Caco-2 (cell line): Measurements from ENCODE around the gene CROT. TPM values are rescaled to one million over a fixed set of nuclear protein-coding genes. Genes with fewer than 3 reads are reported as not detected.

Source experiments
- BruUV-seq: library from RNA; stranded (reverse); fragments of 400-500 nt; replicated peaks from 2 replicates; lab custom pipeline; 2021; lab: Mats Ljungman, UMichigan
- CTCF ChIA-PET: fragments of 300-600 bp; sonication (Branson Sonifier 250); formaldehyde crosslinking; loops from one replicate; lab custom pipeline; 2022; ENCODE audit warnings: antibody characterized with exemption; lab: Charles Lee
- POLR2A ChIA-PET: fragments of 300-600 bp; sonication (Branson Sonifier 250); formaldehyde crosslinking; loops from one replicate; lab custom pipeline; 2022; ENCODE audit warnings: antibody characterized with exemption; lab: Charles Lee
- DNase-seq, 2 experiments: peaks; one replicate each; pipeline versions ENCODE4 v3.0.0 to v3.0.0-alpha.2; 2020 to 2022
- H3K27me3 ChIP-seq: replicated peaks from 2 replicates; pipeline ENCODE4 v1.6.0; 2011; ENCODE audit warnings: low read length; ENCODE audit not compliant: control insufficient read depth, insufficient read depth
- H3K36me3 ChIP-seq: 2 replicates; pipeline ENCODE4 v1.5.1; 2011; ENCODE audit warnings: low read length; ENCODE audit not compliant: control insufficient read depth, insufficient read depth
- H3K4me1 ChIP-seq: fragments of 250-450 bp; sonication (Bioruptor Pico); 2 replicates; pipeline ENCODE4 v1.5.1; 2020; ENCODE audit warnings: mild to moderate bottlenecking
- H3K4me3 ChIP-seq: 2 replicates; pipeline ENCODE4 v1.5.1; 2011; ENCODE audit warnings: low read depth, mild to moderate bottlenecking, control low read depth, low read length
- H3K9me3 ChIP-seq: fragments of 250-450 bp; sonication (Bioruptor Pico); 2 replicates; pipeline ENCODE4 v1.5.1; 2020; ENCODE audit warnings: mild to moderate bottlenecking, moderate library complexity
- H3K27ac Mint-ChIP-seq: one replicate; pipeline ENCODE4 v1.8.0; 2022; ENCODE audit warnings: mixed read lengths; ENCODE audit not compliant: unreplicated experiment
- H3K27me3 Mint-ChIP-seq: one replicate; pipeline ENCODE4 v1.8.0; 2022; ENCODE audit warnings: mixed read lengths; ENCODE audit not compliant: insufficient read depth, unreplicated experiment
- H3K36me3 Mint-ChIP-seq: one replicate; pipeline ENCODE4 v1.8.0; 2022; ENCODE audit warnings: mild to moderate bottlenecking, mixed read lengths; ENCODE audit not compliant: insufficient read depth, unreplicated experiment
- H3K4me1 Mint-ChIP-seq: one replicate; pipeline ENCODE4 v1.8.0; 2022; ENCODE audit warnings: low read depth, mixed read lengths; ENCODE audit not compliant: unreplicated experiment
- H3K4me3 Mint-ChIP-seq: one replicate; pipeline ENCODE4 v1.8.0; 2022; ENCODE audit warnings: mild to moderate bottlenecking, moderate library complexity, mixed read lengths; ENCODE audit not compliant: unreplicated experiment
- H3K9me3 Mint-ChIP-seq: one replicate; pipeline ENCODE4 v1.8.0; 2022; ENCODE audit warnings: mixed read lengths; ENCODE audit not compliant: unreplicated experiment
- intact Hi-C: fragments of 100-400 bp; cut with micrococcal nuclease; formaldehyde crosslinking; loops from one replicate; pipeline ENCODE4 v1.10.0; 2022; ENCODE audit not compliant: unreplicated experiment
- total RNA-seq: library from RNA; stranded (reverse); gene quantifications from 2 replicates; pipeline ENCODE4 v1.2.3, GENCODE V29; 2022
- TF ChIP-seq, protein P1 (sequence below), 2 experiments: fragments of 200-600 bp in 1 of 2; IDR thresholded peaks; 1 replicate in 1 of 2; 2 replicates in 1 of 2; pipeline versions ENCODE4 v1.5.1 to v1.8.0; 2011 to 2022; ENCODE audit warnings: antibody characterized with exemption in 1 of 2, control low read depth in 1 of 2, inconsistent platforms in 1 of 2, low read depth in 1 of 2, low read length in 1 of 2, mild to moderate bottlenecking in 1 of 2, moderate library complexity in 1 of 2; ENCODE audit not compliant: insufficient read depth in 1 of 2, severe bottlenecking in 1 of 2, unreplicated experiment in 1 of 2

CROT gene
- total RNA-seq, 1 experiment from 2014 or later, result 15.4 TPM

DNA sequence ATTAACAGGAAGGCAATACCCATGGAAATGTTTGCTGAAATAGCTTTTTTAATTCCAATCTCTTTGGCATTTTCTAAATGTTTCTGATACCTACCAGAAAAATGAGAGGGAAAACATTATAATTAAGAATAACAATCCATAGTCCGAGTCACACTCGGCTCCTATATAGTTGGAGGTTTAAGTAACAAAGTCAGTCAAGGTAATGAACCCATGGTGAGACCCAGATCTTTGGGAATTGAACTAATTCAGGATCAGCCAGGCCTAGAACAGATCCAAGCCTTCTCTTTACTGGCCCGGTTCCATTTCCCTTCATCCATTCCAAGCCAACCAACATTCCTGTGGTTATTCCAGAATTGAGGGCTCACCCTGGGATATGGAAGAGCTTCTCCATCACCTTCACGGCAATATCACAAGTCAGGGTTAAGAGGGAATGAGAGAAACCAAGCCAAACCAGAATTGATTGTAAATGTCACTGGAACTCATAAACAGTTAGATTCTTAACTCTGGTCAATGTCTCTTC, 101.7 kb downstream of the CROT start:
- Histone ChIP-seq H3K4me3 (no peak overlapping the region), H3K27me3 (no peaks in the 10 kb centered on the region), H3K9me3 (no peaks in the 10 kb centered on the region), H3K4me1 (no peaks in the 10 kb centered on the region), H3K36me3 (no peaks in the 10 kb centered on the region)
- H3K4me3 Mint-ChIP-seq, result no peak overlapping the region
- H3K36me3 Mint-ChIP-seq, result no peaks in the 10 kb centered on the region
- no peaks in the 10 kb centered on the region for H3K4me1 Mint-ChIP-seq
- no peaks in the 10 kb centered on the region for H3K27me3 Mint-ChIP-seq
- ChIA-PET POLR2A (no interaction called here), CTCF (no interaction called here)
- intact Hi-C loops, result no loop called here
- DNase-seq, result no peak
- H3K9me3 Mint-ChIP-seq, result no peaks in the 10 kb centered on the region
- no TSS peak for BruUV-seq
- H3K27ac Mint-ChIP-seq, result no peak overlapping the region
- TF ChIP-seq, protein P1, sequence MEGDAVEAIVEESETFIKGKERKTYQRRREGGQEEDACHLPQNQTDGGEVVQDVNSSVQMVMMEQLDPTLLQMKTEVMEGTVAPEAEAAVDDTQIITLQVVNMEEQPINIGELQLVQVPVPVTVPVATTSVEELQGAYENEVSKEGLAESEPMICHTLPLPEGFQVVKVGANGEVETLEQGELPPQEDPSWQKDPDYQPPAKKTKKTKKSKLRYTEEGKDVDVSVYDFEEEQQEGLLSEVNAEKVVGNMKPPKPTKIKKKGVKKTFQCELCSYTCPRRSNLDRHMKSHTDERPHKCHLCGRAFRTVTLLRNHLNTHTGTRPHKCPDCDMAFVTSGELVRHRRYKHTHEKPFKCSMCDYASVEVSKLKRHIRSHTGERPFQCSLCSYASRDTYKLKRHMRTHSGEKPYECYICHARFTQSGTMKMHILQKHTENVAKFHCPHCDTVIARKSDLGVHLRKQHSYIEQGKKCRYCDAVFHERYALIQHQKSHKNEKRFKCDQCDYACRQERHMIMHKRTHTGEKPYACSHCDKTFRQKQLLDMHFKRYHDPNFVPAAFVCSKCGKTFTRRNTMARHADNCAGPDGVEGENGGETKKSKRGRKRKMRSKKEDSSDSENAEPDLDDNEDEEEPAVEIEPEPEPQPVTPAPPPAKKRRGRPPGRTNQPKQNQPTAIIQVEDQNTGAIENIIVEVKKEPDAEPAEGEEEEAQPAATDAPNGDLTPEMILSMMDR (IDR thresholded peaks at IDR 0.05; ENCODE audit: insufficient read depth in 1 of 2, low read depth in 1 of 2, low read length in 1 of 2, severe bottlenecking in 1 of 2, unreplicated experiment in 1 of 2), result no peak

DNA sequence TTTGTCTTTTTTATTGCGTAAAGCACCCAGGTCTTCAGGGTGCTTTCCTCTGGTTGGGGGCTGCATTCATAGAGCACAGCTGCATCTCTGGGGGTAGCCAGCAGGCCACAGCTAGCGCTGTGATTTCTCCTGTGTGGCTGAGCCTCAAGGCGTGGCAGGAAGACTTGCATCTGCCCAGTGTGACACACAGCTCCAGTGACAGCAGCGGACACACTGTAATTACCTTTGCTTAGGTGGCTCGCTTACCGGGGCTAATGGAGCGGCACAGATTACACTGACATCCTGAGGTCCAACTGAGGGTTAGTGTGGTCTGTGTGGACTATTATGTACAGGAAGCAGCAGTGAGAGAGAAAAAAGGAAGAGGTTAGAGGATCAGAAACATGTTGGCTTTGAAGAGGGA, 102.9 kb downstream of the CROT start:
- ChIA-PET CTCF (no interaction called here), POLR2A (no interaction called here)
- Histone ChIP-seq H3K9me3 (no peaks in the 10 kb centered on the region), H3K27me3 (no peaks in the 10 kb centered on the region), H3K36me3 (no peaks in the 10 kb centered on the region), H3K4me1 (no peaks in the 10 kb centered on the region), H3K4me3 (no peak overlapping the region)
- TF ChIP-seq, protein P1 (IDR thresholded peaks at IDR 0.05; ENCODE audit: insufficient read depth in 1 of 2, low read depth in 1 of 2, low read length in 1 of 2, severe bottlenecking in 1 of 2, unreplicated experiment in 1 of 2), result no peak
- Mint-ChIP-seq H3K4me1 (no peaks in the 10 kb centered on the region), H3K4me3 (no peak overlapping the region), H3K27ac (no peak overlapping the region), H3K36me3 (no peaks in the 10 kb centered on the region), H3K27me3 (no peaks in the 10 kb centered on the region), H3K9me3 (no peaks in the 10 kb centered on the region)
- intact Hi-C loops, result no loop called here
- DNase-seq, result no peak
- no TSS peak for BruUV-seq

Other genes with a start within 250 kb of the CROT start
- gene DMTF1, start 193.2 kb upstream of the CROT start, total RNA-seq, result 59.2 and 60.9 TPM in 2 replicates
- 24.2 and 28.6 TPM in 2 replicates for gene TMEM243, start 125.9 kb upstream of the CROT start, total RNA-seq
- 0.18 and 0.21 TPM in 2 replicates for gene ABCB4, start 130.0 kb downstream of the CROT start, total RNA-seq